Activated CD8-positive, alpha-beta memory T cell treated with anti-CD3 and anti-CD28 coated beads, Interleukin-2, amount 50 U/mL, for 48 hours (primary cell): ENCODE data around the gene SLC25A17.
"Not testable (repeated sequence)": the region's sequence is repeated elsewhere in the genome, so short reads cannot be mapped to it uniquely, and the experiment has no call there.

Experiments used
- DNase-seq: peaks from one replicate; pipeline ENCODE4 v3.0.0-alpha.2; 2020

The SLC25A17 gene

GRCh38 chr22:40753114-40753513 is 66.0 kb downstream of the SLC25A17 start:
- no peak for DNase-seq

DNA sequence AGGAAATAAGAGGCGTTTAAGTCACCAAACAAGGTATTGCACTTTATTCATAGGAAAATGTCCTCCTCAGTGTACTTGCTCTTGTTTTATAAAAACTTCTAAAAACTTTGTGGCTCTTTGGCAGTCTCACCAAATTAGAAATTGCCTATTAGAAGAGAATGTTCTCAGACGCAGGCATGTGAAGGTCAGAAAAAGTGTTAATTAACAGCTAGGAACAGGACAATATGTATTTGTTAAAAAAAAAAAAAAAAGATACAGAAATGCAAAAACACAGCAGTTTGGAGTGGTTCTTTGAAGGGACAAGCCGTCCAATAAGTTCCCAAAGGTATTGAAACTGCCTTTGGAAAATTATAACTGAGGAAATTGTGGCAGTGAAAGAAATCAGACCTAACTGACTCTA is 67.9 kb downstream of the SLC25A17 start:
- no peak for DNase-seq

DNA sequence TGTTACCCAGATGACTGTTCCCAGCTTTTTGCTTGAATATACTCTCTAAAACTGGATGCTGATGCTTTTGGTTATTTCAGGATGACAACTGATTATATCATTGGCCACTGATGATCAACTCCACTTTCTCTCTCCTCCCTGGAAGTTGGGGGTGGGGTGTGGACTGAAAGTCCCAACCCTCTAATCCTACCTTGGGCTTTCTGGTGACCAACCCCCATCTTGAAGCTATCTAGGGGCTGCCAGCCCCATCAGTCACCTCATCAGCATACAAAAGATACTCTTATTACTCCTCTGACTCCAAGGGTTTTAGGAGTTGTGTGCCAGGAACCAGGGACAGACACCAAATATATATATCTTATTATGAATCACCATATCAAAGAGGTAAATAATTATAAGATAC is 69.3 kb downstream of the SLC25A17 start:
- no peak for DNase-seq

DNA sequence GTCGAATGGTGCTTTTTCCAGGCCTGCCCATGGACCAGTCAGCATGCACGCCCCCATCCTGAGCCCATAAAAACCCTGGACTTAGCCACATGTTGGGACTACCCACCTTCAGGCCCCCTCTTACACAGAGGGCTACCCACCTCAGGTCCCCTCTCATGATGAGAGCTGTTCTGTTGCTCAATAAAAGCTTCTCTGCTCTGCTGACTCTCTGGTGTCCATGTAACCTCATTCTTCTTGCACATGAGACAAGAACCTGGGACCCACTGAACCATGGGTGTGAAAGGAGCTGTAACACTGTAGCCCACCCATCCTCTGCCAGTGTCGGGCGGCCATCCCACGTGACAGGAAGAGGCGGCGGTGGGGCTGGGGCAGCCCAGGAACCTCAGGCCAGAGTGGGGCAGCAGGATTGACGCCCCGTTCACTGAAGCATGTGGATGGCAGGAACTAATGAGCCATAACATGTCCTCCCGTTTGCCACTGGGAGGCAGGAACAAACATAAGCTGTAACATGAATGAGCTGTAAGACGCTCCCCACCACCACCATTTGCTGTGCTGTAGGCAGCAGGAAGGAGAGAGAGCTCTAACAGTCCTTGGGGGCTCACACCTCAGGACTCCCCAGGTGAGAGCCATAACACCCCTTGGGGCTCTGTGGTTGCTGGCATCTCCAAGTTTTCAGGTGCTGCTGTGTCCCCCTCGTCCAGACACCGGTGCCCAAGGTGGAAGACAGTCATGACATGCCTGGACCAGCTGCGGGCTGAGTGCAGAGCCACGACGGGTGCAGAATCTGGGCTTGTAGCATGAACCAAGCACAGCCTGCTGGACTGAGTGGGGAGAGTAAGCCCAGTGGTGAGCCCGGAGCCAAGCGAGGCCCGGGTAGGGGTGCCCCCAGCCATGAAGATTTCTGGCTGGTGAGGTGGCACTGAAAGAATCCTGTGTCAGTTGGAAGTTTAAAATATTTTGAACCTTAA is 70.5 kb downstream of the SLC25A17 start:
- DNase-seq: no peak

DNA sequence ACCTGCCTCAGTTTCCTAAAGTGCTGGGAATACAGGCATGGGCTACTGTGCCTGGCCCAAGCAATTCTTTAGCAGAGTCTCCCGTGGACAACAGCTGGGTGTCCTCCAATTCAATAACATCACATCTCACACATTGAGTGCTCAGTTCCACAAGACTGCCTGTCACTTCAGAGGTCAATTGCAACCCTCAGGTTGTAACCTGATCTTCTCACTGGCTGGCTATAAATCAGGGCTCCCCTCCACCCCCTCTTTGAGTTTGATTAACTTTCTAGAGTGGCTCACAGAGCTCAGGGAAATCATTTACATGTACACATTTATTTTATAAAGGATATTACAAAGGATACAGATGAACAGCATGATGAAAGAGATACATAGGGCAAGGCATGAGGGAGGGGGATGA is 71.8 kb downstream of the SLC25A17 start:
- no peak for DNase-seq

DNA sequence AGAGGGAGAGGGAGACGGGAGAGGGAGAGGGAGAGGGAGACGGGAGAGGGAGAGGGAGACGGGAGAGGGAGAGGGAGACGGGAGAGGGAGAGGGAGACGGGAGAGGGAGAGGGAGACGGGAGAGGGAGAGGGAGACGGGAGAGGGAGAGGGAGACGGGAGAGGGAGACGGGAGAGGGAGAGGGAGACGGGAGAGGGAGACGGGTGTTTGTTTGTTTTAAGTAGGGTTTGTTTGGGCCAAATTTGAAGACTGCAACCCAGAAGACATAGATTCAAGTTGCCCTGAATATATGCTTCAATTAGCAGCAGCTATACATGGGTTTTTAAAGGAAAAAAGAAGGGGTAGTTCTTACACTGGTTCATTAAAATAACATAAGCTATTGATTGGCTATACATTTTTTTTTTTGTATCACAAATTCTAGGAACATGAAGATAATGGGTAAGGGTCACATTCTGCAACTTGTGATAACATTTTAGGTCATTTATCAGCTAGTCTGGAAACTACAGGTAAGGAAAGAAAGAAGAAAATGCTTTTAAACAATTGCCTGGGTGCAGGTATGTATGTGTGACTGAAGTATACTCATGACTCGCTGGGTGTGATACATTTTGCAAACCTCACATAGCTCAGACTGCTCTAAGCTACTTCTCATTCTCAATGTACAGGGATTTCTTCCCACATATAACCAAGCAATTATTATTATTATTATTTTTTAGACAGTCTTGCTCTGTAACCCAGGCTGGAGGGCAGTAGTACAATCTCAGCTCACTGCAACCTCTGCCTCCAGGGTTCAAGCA is 72.5 kb downstream of the SLC25A17 start:
- DNase-seq: no peak

DNA sequence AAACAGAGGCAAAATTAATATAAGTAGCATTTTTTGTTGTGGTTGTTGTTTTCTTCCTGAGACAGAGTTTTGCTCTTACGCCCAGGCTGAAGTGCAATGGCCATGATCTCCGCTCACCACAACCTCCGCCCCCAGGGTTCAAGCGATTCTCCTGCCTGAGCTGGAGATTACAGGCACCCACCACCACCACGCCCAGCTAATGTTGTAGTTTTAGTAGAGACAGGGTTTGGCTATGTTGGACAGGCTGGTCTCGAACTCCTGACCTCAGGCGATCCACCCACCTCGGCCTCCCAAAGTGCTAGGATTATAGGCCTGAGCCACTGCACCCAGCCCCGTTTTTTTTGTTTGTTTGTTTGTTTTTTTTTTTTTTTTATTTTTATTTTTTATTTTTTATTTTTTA is 75.4 kb downstream of the SLC25A17 start:
- DNase-seq: no peak

DNA sequence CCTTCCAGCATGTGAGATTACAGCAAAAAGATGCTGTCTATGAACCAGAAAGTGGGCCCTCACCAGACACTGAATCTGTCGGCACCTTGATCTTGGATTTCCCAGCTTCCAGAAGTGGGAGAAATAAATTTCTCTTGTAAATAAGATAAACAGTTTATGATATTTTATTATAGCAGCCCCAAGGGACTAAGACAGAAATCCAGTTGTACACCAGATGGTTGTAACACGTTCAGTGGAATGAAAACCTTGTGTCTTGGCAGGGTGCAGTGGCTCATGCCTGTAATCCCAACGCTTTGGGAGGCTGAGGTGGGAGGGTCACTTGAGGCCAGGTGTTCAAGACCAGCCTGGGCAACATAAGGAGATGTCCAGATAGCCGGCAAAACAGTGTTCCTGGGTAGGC is 78.0 kb downstream of the SLC25A17 start:
- no peak for DNase-seq

DNA sequence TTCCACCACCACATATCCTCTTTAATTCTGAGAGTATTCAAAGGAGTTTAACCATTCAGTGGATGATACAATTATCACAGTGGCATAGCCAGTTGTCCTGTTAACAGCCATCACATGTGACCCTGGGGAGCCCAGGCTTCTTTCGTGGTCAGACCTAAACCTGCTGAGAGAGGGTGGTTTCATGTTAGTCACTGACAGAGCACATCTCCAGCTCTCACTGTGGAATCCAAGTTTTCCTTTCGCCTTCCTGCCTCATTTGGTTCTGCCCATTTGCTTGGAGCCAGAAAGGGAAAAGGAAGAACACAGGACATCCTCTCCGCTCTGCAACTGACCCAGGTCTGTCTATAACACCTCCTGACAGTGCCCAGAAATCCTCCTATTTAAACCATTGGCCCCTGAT is 79.4 kb downstream of the SLC25A17 start:
- DNase-seq: no peak

DNA sequence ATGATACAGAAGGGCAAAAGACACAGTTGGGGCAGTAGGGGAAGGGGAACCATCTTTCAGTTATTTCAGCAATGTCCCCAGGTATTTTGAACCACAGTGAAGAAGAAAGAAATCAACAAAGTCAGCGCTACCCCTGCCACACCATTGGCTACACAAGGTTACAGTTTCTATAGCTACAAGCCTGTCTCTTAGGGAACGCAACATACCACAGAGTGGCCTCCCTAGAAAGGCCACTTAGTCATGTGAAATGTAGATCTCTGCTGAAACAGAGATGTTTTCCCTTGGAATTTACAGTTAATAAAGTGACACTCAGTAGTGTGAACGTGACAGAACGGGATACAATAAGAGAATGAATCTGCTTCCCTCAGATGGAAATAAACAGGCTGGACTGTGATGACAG is 85.2 kb downstream of the SLC25A17 start:
- DNase-seq: no peak

DNA sequence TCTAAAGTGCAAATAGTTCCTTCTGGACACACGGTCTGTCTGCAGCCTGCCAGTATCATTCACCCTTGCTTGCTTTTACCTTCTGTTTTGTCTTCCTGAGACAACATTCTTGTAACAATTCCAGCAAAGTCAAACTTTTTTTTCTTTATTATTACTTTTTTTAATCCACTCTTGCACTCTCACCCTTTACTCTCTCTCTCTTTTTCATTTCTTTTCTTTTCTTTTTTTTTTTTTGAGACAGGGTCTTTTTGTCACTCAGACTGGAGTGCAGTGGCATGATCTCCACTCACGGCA is 86.2 kb downstream of the SLC25A17 start:
- no peak for DNase-seq

- DNase-seq: no peak
Observed at GRCh38 chr22:40729284-40729683, 89.9 kb downstream of the SLC25A17 start.

DNA sequence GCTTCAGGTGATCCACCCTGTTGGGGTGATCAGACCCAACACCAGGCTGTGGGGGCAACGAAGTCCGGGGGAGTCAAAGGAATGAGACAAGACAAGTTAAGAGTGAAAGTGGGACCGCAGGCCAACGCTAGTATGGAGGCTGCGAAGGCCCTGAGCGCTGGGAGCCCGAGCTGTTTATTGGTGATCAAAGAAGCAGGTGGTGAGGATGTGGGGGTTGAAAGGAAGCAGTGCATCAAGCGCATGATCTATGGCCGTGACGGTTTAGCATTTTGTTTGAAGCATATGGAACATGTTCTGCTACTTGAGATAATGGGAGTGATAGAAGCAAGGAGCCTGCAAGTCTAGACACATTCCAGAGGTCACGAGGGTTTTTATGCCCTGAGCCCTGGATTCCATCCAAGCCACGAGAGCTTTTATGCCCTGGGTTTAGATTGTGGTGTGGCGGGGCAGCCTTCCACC is 90.4 kb downstream of the SLC25A17 start:
- peak; percentile 75 for DNase-seq

DNA sequence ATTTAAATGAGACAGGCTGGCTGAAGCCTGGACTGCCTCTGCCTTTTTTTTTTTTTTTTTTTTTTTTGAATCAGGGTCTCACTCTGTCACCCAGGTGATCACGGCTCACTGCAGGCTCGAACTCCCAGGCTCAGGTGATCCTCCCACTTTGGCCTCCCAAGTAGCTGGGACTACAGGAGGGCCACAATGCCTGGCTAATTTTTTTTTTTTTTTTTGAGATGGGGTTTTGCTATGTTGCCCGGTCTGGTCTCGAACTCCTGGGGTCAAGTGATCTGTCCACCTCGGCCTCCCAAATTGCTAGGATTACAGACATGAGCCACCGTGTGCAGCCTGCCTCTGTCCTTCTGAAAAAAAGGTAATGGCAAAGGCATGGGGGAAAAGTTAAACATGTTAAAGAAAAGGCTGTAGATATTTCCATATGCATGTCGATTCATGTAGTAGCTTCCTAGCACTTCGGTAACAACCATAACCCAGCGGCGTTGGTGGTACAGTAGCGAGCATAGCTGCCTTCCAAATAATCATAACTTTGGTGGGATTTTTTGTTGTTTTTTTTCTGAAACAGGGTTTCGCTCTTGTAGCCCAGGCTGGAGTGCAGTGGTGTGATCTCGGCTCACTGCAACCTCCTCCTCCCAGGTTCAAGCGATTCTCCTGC is 91.1 kb downstream of the SLC25A17 start:
- no peak for DNase-seq

DNA sequence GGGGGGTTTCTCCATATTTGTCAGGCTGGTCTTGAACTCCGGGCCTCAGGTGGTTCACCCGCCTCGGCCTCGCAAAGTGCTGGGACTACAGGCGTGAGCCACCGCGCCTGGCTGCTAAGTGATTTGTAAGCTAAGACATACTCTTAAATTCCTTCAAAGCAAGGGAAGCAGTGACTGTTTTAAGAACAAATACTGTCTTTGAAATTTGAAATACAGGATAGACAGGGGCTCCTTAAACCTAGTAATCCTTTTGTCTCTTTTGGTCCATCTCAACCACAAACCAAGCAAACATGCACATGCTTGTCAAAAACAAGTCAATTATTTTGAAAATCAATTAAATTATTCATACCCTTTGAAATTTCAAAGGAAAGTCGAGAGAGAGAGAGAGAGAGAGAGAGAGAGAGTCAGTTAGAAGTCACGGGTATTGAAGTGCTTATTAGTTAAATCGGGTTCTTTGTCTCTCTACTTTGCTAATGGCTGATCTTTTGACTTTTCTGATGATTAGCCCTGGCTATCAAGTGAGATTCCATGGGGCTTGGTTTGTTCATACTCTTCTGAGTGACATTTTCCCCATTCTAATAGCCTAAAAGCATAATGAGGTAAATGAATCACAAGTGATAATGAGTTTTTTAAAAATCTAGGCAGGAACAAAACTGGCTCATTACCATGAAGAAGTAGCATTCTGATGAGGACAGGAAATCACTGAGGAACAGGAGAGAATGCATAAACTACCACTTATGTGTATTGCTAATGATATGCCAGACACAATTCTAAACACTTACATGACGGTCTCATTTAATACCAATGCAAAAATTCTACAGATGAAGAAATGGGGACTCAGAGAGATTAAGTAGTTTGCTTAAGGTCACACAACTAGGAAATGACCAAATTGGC is 91.8 kb downstream of the SLC25A17 start:
- DNase-seq: no peak

DNA sequence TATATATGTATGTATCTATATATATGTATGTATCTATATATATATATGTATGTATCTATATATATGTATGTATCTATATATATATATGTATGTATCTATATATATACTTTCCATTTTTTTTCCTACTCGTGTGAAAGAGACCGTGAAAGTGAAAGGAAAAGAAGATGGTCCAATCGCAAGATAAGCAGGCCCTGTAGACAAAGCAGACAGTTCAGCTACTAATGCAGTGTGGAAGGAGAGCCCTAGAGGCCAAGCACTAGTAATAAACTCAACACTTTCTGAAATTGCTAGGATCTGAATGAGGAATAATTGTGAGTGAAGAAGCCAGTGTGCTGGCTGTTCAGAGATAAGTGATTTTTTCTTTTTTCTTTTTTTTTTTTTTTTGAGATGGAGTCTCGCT is 92.6 kb downstream of the SLC25A17 start:
- no peak for DNase-seq

DNA sequence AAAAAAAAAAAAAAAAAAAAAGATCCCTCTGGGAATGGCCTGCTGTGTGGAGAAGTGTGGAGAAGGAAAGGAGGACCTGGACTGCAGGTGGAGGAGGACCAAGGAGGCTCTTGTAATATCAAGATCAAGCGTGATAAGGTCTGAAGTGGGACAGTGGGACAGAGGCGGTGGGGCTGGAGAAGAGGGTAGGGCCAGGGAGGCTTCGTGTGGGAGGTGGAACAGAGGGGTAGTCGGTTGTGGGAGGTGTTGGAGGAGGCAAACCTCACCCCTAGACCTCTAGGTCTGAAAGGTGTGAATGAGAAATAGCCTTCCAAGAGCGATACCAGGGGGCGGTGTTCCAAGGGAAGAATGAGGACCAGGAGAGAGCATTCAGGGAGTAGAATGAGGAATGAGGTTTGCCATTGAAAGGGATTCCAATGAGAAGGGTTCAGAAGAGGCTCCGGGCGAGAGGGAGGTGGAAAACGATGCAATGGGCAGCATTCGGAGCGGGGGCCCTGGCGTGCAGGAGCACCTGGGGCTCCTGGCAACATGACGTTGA is 95.7 kb downstream of the SLC25A17 start:
- DNase-seq: no peak

DNA sequence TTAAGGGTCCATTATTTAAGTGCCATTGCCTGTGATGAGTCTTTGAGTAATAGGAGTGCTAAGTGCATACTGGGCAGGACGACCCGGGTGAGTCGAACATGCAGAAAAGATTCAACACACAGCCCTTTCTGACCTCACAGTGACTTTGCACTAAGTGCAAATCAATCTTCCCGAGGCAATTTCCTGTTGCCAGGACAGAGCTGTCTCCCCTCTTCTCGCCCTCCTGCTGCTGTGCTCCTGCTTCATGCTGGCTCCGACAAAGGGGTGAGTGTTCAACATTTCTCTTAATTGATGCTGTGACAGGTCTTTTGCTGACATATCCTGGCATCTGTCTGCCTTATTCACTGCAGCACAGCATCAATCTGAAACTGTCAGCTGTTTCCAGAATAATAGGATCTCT is 97.9 kb downstream of the SLC25A17 start:
- no peak for DNase-seq

GRCh38 chr22:40720538-40721256 is 98.4 kb downstream of the SLC25A17 start:
- DNase-seq: no peak

DNA sequence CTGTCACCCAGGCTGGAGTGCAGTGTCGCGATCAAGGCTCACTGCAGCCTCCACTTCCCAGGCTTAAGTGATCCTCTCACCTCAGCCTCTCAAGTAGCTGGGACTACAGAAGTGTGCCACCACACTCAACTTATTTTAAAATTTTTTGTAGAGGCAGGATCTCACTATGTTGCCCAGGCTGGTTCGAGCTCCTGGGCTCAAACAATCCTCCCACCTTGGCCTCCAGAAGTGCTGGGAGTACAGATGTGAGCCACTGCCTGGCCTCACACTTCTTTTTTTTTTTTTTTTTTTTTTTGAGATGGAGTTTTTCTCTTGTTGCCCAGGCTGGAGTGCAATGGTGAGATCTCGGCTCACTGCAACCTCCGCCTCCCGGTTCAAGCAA is 99.0 kb downstream of the SLC25A17 start:
- not testable (repeated sequence) for DNase-seq
